ENCODE measurements around the gene RPF1.

The RPF1 gene

DNA sequence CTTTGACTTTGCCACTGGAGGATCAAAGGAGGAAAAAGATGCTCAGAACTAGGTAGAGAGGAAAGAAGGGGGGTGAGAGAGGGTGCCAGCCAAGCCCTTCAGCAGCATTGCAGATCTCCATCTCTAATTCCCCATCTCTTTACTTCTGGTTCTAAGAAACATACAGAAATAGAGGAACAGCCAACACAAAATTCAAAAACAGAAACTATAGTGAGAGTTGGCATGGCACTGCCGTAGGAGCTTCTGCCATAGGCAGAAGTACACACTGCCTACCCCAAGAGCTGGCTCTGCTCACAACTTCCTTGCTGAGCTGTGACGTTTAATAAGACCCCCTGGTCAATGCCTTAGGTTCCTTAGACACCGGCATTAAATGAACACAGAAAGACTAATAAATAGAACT, 26.6 kb upstream of the RPF1 start:
- TF ChIP-seq ZFP3 (CRISPR knock-in tag; IDR thresholded peaks at IDR 0.05) (no peak), ISL1 (CRISPR knock-in tag; IDR thresholded peaks at IDR 0.05) (no peak), ZNF565 (CRISPR knock-in tag; conservative IDR thresholded peaks at IDR 0.05; ENCODE audit: low read depth) (no peak), PPARA (CRISPR knock-in tag; IDR thresholded peaks at IDR 0.05; ENCODE audit: borderline replicate concordance) (no peak), SNAI2 (CRISPR knock-in tag; IDR thresholded peaks at IDR 0.05) (no peak)
- TF ChIP-seq, protein P1, sequence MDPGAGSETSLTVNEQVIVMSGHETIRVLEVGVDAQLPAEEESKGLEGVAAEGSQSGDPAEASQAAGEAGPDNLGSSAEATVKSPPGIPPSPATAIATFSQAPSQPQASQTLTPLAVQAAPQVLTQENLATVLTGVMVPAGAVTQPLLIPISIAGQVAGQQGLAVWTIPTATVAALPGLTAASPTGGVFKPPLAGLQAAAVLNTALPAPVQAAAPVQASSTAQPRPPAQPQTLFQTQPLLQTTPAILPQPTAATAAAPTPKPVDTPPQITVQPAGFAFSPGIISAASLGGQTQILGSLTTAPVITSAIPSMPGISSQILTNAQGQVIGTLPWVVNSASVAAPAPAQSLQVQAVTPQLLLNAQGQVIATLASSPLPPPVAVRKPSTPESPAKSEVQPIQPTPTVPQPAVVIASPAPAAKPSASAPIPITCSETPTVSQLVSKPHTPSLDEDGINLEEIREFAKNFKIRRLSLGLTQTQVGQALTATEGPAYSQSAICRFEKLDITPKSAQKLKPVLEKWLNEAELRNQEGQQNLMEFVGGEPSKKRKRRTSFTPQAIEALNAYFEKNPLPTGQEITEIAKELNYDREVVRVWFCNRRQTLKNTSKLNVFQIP (CRISPR knock-in tag; IDR thresholded peaks at IDR 0.05; ENCODE audit: borderline replicate concordance, low read depth), result no peak
- TF ChIP-seq, protein P2, sequence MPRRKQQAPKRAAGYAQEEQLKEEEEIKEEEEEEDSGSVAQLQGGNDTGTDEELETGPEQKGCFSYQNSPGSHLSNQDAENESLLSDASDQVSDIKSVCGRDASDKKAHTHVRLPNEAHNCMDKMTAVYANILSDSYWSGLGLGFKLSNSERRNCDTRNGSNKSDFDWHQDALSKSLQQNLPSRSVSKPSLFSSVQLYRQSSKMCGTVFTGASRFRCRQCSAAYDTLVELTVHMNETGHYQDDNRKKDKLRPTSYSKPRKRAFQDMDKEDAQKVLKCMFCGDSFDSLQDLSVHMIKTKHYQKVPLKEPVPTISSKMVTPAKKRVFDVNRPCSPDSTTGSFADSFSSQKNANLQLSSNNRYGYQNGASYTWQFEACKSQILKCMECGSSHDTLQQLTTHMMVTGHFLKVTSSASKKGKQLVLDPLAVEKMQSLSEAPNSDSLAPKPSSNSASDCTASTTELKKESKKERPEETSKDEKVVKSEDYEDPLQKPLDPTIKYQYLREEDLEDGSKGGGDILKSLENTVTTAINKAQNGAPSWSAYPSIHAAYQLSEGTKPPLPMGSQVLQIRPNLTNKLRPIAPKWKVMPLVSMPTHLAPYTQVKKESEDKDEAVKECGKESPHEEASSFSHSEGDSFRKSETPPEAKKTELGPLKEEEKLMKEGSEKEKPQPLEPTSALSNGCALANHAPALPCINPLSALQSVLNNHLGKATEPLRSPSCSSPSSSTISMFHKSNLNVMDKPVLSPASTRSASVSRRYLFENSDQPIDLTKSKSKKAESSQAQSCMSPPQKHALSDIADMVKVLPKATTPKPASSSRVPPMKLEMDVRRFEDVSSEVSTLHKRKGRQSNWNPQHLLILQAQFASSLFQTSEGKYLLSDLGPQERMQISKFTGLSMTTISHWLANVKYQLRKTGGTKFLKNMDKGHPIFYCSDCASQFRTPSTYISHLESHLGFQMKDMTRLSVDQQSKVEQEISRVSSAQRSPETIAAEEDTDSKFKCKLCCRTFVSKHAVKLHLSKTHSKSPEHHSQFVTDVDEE (CRISPR knock-in tag; IDR thresholded peaks at IDR 0.05), result no peak
- ATAC-seq, result no peak

DNA sequence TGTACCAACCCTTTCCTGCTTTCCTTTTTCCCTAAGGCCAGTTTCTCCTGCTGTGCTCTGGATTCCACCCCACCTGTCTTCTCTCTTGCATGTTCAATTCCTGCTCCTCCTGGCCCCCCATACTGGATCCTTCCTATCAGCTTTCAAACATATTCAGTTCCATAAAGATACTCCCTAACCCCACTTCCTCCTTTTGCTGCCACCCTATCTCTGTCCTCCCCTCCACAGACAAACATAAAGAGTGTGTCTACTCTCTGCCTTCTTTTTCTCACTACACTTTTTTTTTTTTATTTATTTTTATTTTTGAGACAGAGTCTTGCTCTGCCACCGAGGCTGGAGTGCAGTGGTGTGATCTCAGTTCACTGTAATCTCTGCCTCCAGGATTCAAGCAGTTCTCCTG, 16.9 kb upstream of the RPF1 start:
- no peak for ATAC-seq
- TF ChIP-seq TOX (CRISPR knock-in tag; IDR thresholded peaks at IDR 0.05; ENCODE audit: borderline replicate concordance) (no peak), ZFP30 (CRISPR knock-in tag; IDR thresholded peaks at IDR 0.05) (no peak), ESRRG (CRISPR knock-in tag; IDR thresholded peaks at IDR 0.05) (no peak), TCF4 (CRISPR knock-in tag; IDR thresholded peaks at IDR 0.05; ENCODE audit: borderline replicate concordance) (no peak), OSR1 (CRISPR knock-in tag; IDR thresholded peaks at IDR 0.05) (no peak), ARNTL (CRISPR knock-in tag; IDR thresholded peaks at IDR 0.05; ENCODE audit: borderline replicate concordance, low read depth) (no peak), ZNF565 (CRISPR knock-in tag; conservative IDR thresholded peaks at IDR 0.05; ENCODE audit: low read depth) (no peak), GLIS3 (CRISPR knock-in tag; IDR thresholded peaks at IDR 0.05) (no peak), ZC3H10 (CRISPR knock-in tag; IDR thresholded peaks at IDR 0.05) (no peak)
- TF ChIP-seq, protein P2 (CRISPR knock-in tag; IDR thresholded peaks at IDR 0.05), result no peak
- TF ChIP-seq, protein P1 (CRISPR knock-in tag; IDR thresholded peaks at IDR 0.05; ENCODE audit: borderline replicate concordance, low read depth), result no peak
- TF ChIP-seq, protein P3, sequence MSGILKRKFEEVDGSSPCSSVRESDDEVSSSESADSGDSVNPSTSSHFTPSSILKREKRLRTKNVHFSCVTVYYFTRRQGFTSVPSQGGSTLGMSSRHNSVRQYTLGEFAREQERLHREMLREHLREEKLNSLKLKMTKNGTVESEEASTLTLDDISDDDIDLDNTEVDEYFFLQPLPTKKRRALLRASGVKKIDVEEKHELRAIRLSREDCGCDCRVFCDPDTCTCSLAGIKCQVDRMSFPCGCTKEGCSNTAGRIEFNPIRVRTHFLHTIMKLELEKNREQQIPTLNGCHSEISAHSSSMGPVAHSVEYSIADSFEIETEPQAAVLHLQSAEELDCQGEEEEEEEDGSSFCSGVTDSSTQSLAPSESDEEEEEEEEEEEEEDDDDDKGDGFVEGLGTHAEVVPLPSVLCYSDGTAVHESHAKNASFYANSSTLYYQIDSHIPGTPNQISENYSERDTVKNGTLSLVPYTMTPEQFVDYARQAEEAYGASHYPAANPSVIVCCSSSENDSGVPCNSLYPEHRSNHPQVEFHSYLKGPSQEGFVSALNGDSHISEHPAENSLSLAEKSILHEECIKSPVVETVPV (CRISPR knock-in tag; IDR thresholded peaks at IDR 0.05), result no peak

DNA sequence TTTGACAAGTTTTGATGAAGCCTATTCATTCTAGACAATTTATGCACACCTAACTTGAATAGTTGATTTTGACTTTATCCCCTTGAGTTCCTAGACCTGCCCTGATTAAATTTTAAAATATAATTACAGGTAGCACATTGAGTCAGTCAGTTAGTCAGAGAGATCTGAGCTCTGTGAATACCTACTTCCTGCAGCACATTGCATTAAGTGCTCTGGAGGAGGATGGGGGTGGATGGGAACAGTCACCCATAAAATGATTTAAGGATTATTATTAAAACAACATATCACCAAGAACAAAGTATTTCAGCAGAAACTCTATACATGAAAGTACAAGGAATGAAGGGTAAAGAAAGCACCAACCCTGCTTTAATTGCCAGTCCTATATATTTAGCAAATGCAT, 11.8 kb upstream of the RPF1 start:
- ATAC-seq, result no peak
- TF ChIP-seq, protein P4, sequence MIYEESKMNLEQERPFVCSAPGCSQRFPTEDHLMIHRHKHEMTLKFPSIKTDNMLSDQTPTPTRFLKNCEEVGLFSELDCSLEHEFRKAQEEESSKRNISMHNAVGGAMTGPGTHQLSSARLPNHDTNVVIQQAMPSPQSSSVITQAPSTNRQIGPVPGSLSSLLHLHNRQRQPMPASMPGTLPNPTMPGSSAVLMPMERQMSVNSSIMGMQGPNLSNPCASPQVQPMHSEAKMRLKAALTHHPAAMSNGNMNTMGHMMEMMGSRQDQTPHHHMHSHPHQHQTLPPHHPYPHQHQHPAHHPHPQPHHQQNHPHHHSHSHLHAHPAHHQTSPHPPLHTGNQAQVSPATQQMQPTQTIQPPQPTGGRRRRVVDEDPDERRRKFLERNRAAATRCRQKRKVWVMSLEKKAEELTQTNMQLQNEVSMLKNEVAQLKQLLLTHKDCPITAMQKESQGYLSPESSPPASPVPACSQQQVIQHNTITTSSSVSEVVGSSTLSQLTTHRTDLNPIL (CRISPR knock-in tag; IDR thresholded peaks at IDR 0.05; ENCODE audit: low read depth), result no peak
- TF ChIP-seq, protein P3 (CRISPR knock-in tag; IDR thresholded peaks at IDR 0.05), result no peak
- TF ChIP-seq SNAI2 (CRISPR knock-in tag; IDR thresholded peaks at IDR 0.05) (no peak), ISL1 (CRISPR knock-in tag; IDR thresholded peaks at IDR 0.05) (no peak), ZFP3 (CRISPR knock-in tag; IDR thresholded peaks at IDR 0.05) (no peak), CSDC2 (CRISPR knock-in tag; IDR thresholded peaks at IDR 0.05) (no peak), ZFP30 (CRISPR knock-in tag; IDR thresholded peaks at IDR 0.05) (no peak), ARNTL (CRISPR knock-in tag; IDR thresholded peaks at IDR 0.05; ENCODE audit: borderline replicate concordance, low read depth) (no peak), ESRRG (CRISPR knock-in tag; IDR thresholded peaks at IDR 0.05) (no peak), TCF4 (CRISPR knock-in tag; IDR thresholded peaks at IDR 0.05; ENCODE audit: borderline replicate concordance) (no peak), RARB (CRISPR knock-in tag; IDR thresholded peaks at IDR 0.05) (no peak), ZNF8 (CRISPR knock-in tag; IDR thresholded peaks at IDR 0.05) (no peak), ZNF565 (CRISPR knock-in tag; conservative IDR thresholded peaks at IDR 0.05; ENCODE audit: low read depth) (no peak), ZC3H10 (CRISPR knock-in tag; IDR thresholded peaks at IDR 0.05) (no peak)
- TF ChIP-seq, protein P5, sequence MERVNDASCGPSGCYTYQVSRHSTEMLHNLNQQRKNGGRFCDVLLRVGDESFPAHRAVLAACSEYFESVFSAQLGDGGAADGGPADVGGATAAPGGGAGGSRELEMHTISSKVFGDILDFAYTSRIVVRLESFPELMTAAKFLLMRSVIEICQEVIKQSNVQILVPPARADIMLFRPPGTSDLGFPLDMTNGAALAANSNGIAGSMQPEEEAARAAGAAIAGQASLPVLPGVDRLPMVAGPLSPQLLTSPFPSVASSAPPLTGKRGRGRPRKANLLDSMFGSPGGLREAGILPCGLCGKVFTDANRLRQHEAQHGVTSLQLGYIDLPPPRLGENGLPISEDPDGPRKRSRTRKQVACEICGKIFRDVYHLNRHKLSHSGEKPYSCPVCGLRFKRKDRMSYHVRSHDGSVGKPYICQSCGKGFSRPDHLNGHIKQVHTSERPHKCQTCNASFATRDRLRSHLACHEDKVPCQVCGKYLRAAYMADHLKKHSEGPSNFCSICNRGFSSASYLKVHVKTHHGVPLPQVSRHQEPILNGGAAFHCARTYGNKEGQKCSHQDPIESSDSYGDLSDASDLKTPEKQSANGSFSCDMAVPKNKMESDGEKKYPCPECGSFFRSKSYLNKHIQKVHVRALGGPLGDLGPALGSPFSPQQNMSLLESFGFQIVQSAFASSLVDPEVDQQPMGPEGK (CRISPR knock-in tag; IDR thresholded peaks at IDR 0.05; ENCODE audit: borderline replicate concordance), result no peak
